GM21381 (cell line): ENCODE data around the gene OR56B1.
"Not testable (repeated sequence)": the region's sequence is repeated elsewhere in the genome, so short reads cannot be mapped to it uniquely, and the experiment has no call there.

Experiments
- ATAC-seq: cut with Tn5 transposase; IDR thresholded peaks from one replicate; pipeline ENCODE4 v1.9.1; 2021; ENCODE audit warnings: mild to moderate bottlenecking, moderate library complexity; ENCODE audit not compliant: unreplicated experiment

Gene OR56B1

GRCh38 chr11:5736396-5736795 lies at the start of gene OR56B1:
Gene OR56B1 (plus strand): TSS chr11:5736448. CDS start chr11:5736517, 69 bp downstream.
- ATAC-seq: no peak

- ATAC-seq: no peak
These were observed 47.8 kb upstream of the OR56B1 start for GRCh38 chr11:5688482-5688881.

- peak; percentile 74 for ATAC-seq
These were observed 46.7 kb upstream of the OR56B1 start, which contains the start of gene TRIM22 for GRCh38 chr11:5689551-5689983. Gene TRIM22 (plus strand): TSS chr11:5689790. CDS start chr11:5696233, 6,443 bp downstream.

GRCh38 chr11:5690216-5690615 lies 46.0 kb upstream of the OR56B1 start:
- ATAC-seq: no peak

GRCh38 chr11:5690736-5691135 lies 45.5 kb upstream of the OR56B1 start:
- no peak for ATAC-seq

- not testable (repeated sequence) for ATAC-seq
These were observed 44.8 kb upstream of the OR56B1 start for GRCh38 chr11:5691238-5691963.

- ATAC-seq: no peak
These were observed 44.3 kb upstream of the OR56B1 start for GRCh38 chr11:5691964-5692361.

GRCh38 chr11:5694642-5695041 lies 41.6 kb upstream of the OR56B1 start:
- ATAC-seq: no peak

- no peak for ATAC-seq
These were observed 40.7 kb upstream of the OR56B1 start for GRCh38 chr11:5695580-5695979.

GRCh38 chr11:5696210-5696609 lies 40.0 kb upstream of the OR56B1 start:
- ATAC-seq: no peak

- ATAC-seq: no peak
These were observed 38.0 kb upstream of the OR56B1 start for GRCh38 chr11:5698281-5698680.

GRCh38 chr11:5700421-5701054 lies 35.7 kb upstream of the OR56B1 start:
- no peak for ATAC-seq

GRCh38 chr11:5701055-5701577 lies 35.1 kb upstream of the OR56B1 start:
- ATAC-seq: no peak

GRCh38 chr11:5703741-5704536 lies 32.3 kb upstream of the OR56B1 start:
- ATAC-seq: peak; percentile 86

GRCh38 chr11:5705688-5706087 lies 30.6 kb upstream of the OR56B1 start:
- ATAC-seq: no peak

GRCh38 chr11:5712507-5712906 lies 23.7 kb upstream of the OR56B1 start:
- no peak for ATAC-seq

GRCh38 chr11:5713695-5714094 lies 22.6 kb upstream of the OR56B1 start:
- no peak for ATAC-seq

GRCh38 chr11:5716518-5716917 lies 19.7 kb upstream of the OR56B1 start:
- ATAC-seq: not testable (repeated sequence)

GRCh38 chr11:5719703-5720495 lies 16.3 kb upstream of the OR56B1 start:
- no peak for ATAC-seq

- no peak for ATAC-seq
These were observed 13.6 kb upstream of the OR56B1 start for GRCh38 chr11:5722622-5723021.
